GM12891 (cell line): Measurements from ENCODE around the gene MAP2K5.

Experiments
- DNase-seq: peaks from one replicate; pipeline ENCODE4 v3.0.0; 2011; ENCODE audit warnings: low spot score; ENCODE audit not compliant: insufficient read length
- FAIRE-seq: peaks from 2 replicates; lab custom pipeline; 2011; peaks lifted over from hg19 to GRCh38; lab: Jason Lieb, UNC
- PAX5 ChIP-seq: IDR thresholded peaks from 2 replicates; pipeline ENCODE4 v1.6.1; 2011; ENCODE audit warnings: low read length, moderate library complexity, mild to moderate bottlenecking; ENCODE audit not compliant: insufficient read depth, severe bottlenecking
- POLR2A ChIP-seq: IDR thresholded peaks from 2 replicates; pipeline ENCODE4 v1.6.1; 2011; ENCODE audit warnings: low read depth, low read length, control low read depth
- POLR2AphosphoS5 ChIP-seq: IDR thresholded peaks from 2 replicates; pipeline ENCODE4 v1.6.1; 2011; ENCODE audit warnings: low read depth, low read length, control low read depth
- POU2F2 ChIP-seq: IDR thresholded peaks from 2 replicates; pipeline ENCODE4 v1.6.1; 2011; ENCODE audit warnings: low read depth, mild to moderate bottlenecking, control low read depth, low read length, moderate library complexity
- SPI1 ChIP-seq: IDR thresholded peaks from 2 replicates; pipeline ENCODE4 v1.6.1; 2011; ENCODE audit warnings: low read depth, low read length, control low read depth
- TAF1 ChIP-seq: IDR thresholded peaks from 2 replicates; pipeline ENCODE4 v1.6.1; 2011; ENCODE audit warnings: low read depth, low read length, control low read depth

Gene MAP2K5

DNA sequence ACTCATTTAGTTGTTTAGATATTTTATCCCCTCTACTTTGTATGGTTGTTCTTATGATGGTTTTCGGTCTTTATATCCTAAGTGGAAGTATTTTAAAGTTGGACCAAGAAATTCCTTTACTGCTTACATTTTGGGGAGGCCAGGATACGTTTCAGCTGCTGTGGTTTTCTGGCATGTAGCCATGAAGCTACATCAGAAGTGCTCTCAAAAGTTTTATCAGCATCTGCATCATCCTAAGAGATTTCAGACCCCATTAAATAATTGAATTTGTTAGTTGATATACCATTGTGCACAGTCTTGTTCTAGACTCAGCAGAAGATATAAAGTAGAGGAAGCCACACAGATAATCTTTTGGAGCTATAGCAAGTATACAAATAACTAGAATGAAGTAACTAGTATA, 232.7 kb downstream of the MAP2K5 start:
- DNase-seq = no peak
- no peak for TF ChIP-seq POLR2AphosphoS5
- no peak for TF ChIP-seq POLR2A
- no peak for TF ChIP-seq POU2F2
- TF ChIP-seq SPI1 = no peak
- no peak for TF ChIP-seq TAF1
- TF ChIP-seq PAX5 = no peak
- no peak for FAIRE-seq

DNA sequence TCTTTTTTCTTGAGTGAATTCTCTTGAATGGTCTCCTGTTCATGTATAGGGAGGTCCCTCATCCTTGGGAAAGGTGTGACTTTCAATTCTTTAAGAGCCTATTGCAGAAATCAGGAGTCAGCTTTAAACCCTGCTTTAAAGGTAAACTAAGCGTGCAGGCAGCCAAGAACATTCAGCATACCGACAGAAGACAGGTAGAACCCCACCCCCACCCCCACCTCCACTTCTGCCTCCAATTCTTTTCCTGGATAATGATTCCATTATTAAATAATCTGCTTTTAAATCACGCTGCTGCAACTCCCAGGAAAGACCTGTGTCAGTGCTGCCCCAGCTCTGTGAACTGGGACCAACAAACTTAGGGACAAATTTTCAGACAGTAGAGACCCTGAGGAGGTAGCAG, 233.5 kb downstream of the MAP2K5 start:
- DNase-seq (no peak), FAIRE-seq (no peak)
- TF ChIP-seq POLR2A (no peak), POLR2AphosphoS5 (no peak), PAX5 (no peak), TAF1 (no peak), POU2F2 (no peak), SPI1 (no peak)

DNA sequence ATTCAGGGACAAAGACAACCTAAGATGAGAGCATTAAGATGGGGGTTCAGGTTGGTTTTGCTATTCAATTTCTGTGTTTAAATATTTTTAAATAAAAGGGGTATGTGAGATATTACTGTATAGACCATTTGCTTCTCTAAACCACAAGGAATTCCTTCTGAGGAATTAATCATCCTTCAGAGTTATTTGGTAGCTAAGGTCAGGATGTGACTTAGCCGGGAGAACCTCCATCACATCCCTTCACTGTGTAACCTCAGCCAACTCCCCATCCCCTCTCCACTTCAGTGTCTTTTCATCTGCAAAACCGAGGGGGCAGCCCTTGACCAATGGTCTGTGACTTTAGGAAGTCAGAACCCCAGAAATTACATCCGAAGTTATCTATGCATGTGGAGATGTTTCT, 234.1 kb downstream of the MAP2K5 start:
- no peak for FAIRE-seq
- TF ChIP-seq SPI1 = no peak
- no peak for TF ChIP-seq POU2F2
- TF ChIP-seq TAF1 = no peak
- no peak for TF ChIP-seq POLR2AphosphoS5
- TF ChIP-seq POLR2A = no peak
- no peak for TF ChIP-seq PAX5
- DNase-seq = no peak

DNA sequence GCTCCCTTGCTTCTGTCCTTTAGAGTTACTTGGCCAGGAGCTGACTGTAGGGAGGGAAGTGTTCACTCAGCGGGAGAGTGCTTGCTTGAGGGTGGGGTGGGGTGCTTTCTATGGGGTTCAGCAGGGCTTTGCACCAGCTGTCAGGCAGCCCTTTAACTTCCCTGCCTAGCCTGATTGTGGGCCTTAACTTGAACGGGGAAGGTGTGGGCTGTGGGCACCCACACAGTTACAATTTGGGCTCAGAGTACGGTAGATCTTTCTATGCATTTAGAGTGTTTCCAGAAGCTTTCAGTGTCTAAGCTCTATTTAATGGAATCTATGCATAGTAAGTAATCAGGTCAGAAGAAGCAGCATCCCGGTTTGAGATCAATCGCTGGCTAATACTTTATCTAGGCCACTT, 234.6 kb downstream of the MAP2K5 start:
- FAIRE-seq (no peak), DNase-seq (no peak)
- TF ChIP-seq POLR2AphosphoS5 (no peak), TAF1 (no peak), POU2F2 (no peak), SPI1 (no peak), POLR2A (no peak), PAX5 (no peak)

DNA sequence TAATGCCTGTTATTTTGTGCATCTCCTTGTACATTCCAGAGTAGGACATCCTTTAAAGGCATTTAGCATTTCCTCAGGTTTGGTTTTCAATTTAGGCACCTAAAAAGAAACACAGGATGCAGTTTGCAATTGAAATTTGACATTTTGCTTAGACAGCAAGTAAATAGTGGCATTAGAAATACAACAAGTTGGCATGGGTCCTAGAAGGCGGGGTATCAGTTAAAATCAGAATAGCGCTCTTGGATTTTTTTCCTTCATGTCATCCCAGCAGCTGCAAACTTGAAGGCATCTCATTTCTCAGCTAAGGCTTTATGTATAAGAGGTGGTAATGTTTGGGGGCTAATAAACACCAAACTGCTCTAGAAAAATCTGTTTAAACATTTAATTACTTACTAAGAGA, 235.3 kb downstream of the MAP2K5 start:
- FAIRE-seq = no peak
- TF ChIP-seq POLR2AphosphoS5 = no peak
- TF ChIP-seq POU2F2 = no peak
- no peak for TF ChIP-seq PAX5
- no peak for TF ChIP-seq SPI1
- TF ChIP-seq POLR2A = no peak
- TF ChIP-seq TAF1 = no peak
- no peak for DNase-seq

DNA sequence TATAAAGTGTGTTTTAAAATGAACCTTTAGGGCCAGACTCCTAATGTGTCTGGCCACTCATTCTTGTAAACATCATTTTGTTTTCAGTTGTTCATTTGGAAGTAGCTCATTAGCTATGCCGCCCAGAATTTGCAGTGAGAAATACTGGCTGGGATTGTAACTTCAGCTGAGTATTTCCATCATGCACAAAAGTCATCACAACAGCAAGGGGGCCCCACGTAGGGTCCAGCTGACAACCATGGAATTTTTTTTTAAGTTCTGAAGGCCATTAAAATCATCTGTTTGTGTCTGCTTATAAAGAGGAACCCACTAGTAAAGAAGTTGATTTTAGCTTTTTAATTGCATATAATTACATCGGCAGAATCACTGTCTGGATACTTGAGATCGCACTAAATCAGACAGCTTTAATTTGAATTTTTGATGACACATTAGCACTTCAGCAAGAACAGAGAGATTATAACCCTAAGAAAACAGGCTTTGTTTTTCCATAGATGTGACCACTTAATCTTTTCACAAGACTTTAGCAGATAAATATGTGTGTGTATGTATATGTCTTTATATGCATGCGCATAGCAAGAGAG, 236.6 kb downstream of the MAP2K5 start:
- no peak for DNase-seq
- TF ChIP-seq PAX5 = no peak
- TF ChIP-seq POLR2AphosphoS5 = no peak
- TF ChIP-seq POLR2A = no peak
- TF ChIP-seq POU2F2 = no peak
- TF ChIP-seq TAF1 = no peak
- TF ChIP-seq SPI1 = no peak
- no peak for FAIRE-seq

DNA sequence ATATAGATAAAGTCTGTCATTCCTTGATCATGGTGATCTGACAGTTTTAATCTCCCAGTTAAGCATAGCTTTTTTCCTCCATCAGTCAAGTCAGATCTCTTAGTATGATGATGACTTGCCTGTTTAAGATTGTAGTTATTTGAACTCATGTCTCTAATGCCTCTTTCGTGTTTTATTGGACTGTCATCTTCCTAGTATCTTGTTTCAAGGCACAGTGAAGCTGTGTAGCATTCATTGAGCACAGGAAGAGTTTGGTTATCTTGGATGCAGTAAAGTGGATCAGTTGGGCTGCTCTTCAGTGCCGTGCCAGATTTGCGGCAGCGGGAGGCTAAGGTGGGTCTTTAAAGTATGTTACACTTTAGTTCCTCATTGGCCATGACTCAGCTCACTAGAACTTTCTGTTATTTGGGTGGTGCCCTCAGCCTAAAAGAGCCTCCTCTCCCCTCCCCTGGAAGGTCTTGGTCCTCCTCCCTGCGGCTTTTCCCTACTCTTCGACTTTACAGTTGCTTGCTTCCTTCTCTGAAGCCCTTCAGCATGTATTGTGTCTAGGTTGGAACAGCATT, 237.1 kb downstream of the MAP2K5 start:
- TF ChIP-seq POU2F2 = no peak
- TF ChIP-seq PAX5 = no peak
- TF ChIP-seq POLR2A = no peak
- TF ChIP-seq POLR2AphosphoS5 = no peak
- no peak for TF ChIP-seq SPI1
- TF ChIP-seq TAF1 = no peak
- FAIRE-seq (no peak), DNase-seq (no peak)

DNA sequence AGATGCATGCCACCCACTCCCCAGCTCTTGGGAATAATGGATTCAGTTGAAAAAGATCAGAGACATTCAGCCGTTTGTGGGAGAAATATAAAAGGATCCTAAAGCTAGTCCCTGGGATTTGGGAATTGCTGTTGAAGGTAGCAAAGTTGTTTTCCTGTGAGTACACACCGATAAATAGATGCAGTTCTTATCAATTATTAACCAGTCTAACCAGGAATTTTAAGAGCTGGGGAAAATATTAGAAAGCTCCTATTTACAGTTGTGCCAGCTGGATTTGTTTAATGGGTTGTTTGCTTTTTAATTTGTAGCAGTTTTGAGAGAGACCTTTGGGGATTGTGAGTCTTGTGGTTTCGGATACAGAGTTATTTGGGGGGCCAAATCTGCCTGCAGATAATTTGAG, 238.6 kb downstream of the MAP2K5 start:
- DNase-seq = no peak
- TF ChIP-seq POLR2A (no peak), TAF1 (no peak), POU2F2 (no peak), POLR2AphosphoS5 (no peak), PAX5 (no peak), SPI1 (no peak)
- FAIRE-seq = no peak

DNA sequence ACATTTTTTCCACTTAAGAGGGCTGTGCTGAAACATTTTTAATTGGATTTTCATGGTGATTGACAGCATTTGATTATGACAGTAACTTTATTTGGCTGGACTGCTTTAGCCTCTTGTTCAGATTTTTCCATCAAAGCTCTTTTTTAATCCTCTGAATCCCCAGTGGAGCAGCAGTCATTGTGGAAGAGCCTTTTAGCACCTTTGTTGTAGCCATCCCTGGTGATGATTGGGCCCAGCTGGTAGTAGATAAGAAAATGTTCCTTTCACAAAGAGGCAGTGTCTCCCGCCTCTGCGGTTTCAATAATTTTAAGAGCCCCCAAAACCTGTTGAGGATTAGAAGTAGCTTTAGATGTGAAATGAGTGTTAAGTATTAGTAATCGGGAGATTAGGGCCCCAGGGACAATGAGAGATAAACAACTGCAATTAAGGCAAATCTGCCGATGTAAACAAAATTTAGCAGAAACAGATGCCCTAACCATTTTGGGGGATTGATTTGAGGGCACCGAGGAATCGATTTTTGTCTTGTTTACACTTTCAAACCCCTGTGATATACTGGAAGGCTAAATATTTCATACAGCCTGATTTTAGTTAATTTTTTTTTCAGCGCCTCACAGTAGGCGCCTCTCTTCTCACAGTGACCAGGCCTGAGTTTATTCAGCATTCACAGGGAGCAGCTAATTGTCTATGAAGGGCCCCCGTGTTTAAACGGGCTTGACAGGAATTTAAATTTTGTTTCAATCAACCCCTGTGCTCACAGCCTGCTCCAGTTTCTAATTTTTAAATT, 239.6 kb downstream of the MAP2K5 start:
- DNase-seq = no peak
- TF ChIP-seq TAF1 (no peak), POLR2A (no peak), POU2F2 (no peak), SPI1 (no peak), POLR2AphosphoS5 (no peak), PAX5 (no peak)
- no peak for FAIRE-seq
